Measurements from ENCODE around the gene KLHL18.
"Not testable (repeated sequence)": the region's sequence is repeated elsewhere in the genome, so short reads cannot be mapped to it uniquely, and the experiment has no call there.

- TF ChIP-seq, protein P1, sequence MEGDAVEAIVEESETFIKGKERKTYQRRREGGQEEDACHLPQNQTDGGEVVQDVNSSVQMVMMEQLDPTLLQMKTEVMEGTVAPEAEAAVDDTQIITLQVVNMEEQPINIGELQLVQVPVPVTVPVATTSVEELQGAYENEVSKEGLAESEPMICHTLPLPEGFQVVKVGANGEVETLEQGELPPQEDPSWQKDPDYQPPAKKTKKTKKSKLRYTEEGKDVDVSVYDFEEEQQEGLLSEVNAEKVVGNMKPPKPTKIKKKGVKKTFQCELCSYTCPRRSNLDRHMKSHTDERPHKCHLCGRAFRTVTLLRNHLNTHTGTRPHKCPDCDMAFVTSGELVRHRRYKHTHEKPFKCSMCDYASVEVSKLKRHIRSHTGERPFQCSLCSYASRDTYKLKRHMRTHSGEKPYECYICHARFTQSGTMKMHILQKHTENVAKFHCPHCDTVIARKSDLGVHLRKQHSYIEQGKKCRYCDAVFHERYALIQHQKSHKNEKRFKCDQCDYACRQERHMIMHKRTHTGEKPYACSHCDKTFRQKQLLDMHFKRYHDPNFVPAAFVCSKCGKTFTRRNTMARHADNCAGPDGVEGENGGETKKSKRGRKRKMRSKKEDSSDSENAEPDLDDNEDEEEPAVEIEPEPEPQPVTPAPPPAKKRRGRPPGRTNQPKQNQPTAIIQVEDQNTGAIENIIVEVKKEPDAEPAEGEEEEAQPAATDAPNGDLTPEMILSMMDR (conservative IDR thresholded peaks at IDR 0.05; ENCODE audit: low read length), result not testable (repeated sequence)
- not testable (repeated sequence) for TF ChIP-seq EZH2phosphoT487 (IDR thresholded peaks at IDR 0.05; ENCODE audit: borderline replicate concordance)
These were observed 26.4 kb upstream of the KLHL18 start for GRCh38 chr3:47256331-47256730.
